PC-3 (cell line): ENCODE results near the gene MRM2. TPM values are rescaled to one million over a fixed set of nuclear protein-coding genes. Genes with fewer than 3 reads are reported as not detected.
A peak's percentile ranks its signal among the peaks of the same experiment; 100 is the strongest.

ENCODE experiments used
- ATAC-seq: fragments of 200-7000 bp; cut with Tn5 transposase; 2 replicates; pipeline ENCODE4 v1.9.1; 2020; ENCODE audit warnings: mild to moderate bottlenecking, moderate library complexity
- BruUV-seq: library from RNA; stranded (reverse); fragments of 400-500 nt; replicated peaks from 2 replicates; lab custom pipeline; 2021; lab: Mats Ljungman, UMichigan
- CTCF ChIA-PET: fragments of 300-600 bp; sonication (Branson Sonifier 250); formaldehyde crosslinking; loops from one replicate; lab custom pipeline; 2022; ENCODE audit warnings: antibody characterized with exemption; lab: Charles Lee
- POLR2A ChIA-PET: fragments of 300-600 bp; sonication (Branson Sonifier 250); formaldehyde crosslinking; loops from one replicate; lab custom pipeline; 2022; ENCODE audit warnings: antibody characterized with exemption; ENCODE audit not compliant: unreplicated experiment; lab: Charles Lee
- DNase-seq: peaks from one replicate; pipeline ENCODE4 v3.0.0-alpha.2; 2015
- H2AFZ ChIP-seq: fragments of 300-600 bp; sonication (generic); 2 replicates; pipeline ENCODE4 v1.6.0; 2016; ENCODE audit warnings: antibody characterized with exemption, low read length
- H3F3A ChIP-seq: fragments of 300-600 bp; sonication (generic); one replicate; pipeline ENCODE4 v1.6.0; 2017; ENCODE audit warnings: antibody characterized with exemption, low read length, control low read depth, mild to moderate bottlenecking; ENCODE audit not compliant: unreplicated experiment
- H3K27ac ChIP-seq: fragments of 300-600 bp; sonication (generic); 2 replicates; pipeline ENCODE4 v1.5.1; 2016; ENCODE audit warnings: mild to moderate bottlenecking, low read length
- H3K27me3 ChIP-seq: fragments of 300-600 bp; sonication (generic); 2 replicates; pipeline ENCODE4 v1.6.1; 2016; ENCODE audit warnings: low read length, mixed read lengths
- H3K36me3 ChIP-seq: fragments of 300-600 bp; sonication (generic); 2 replicates; pipeline ENCODE4 v1.6.1; 2016; ENCODE audit warnings: low read depth, mixed run types, low read length, mixed read lengths
- H3K4me1 ChIP-seq: fragments of 300-600 bp; sonication (generic); 2 replicates; pipeline ENCODE4 v1.5.1; 2016; ENCODE audit warnings: low read length; ENCODE audit not compliant: insufficient read depth
- H3K4me2 ChIP-seq: fragments of 300-600 bp; sonication (generic); 2 replicates; pipeline ENCODE4 v1.6.0; 2016; ENCODE audit warnings: low read length
- H3K4me3 ChIP-seq: fragments of 300-600 bp; sonication (generic); 2 replicates; pipeline ENCODE4 v1.5.1; 2016; ENCODE audit warnings: mild to moderate bottlenecking, low read length, mixed read lengths
- H3K79me2 ChIP-seq: fragments of 300-600 bp; sonication (generic); 2 replicates; pipeline ENCODE4 v1.6.1; 2017; ENCODE audit warnings: low read length, mixed read lengths
- H3K9ac ChIP-seq: fragments of 300-600 bp; sonication (generic); 2 replicates; pipeline ENCODE4 v1.6.0; 2016; ENCODE audit warnings: mild to moderate bottlenecking, low read length
- H3K9me2 ChIP-seq: fragments of 300-600 bp; sonication (generic); replicated peaks from 2 replicates; pipeline ENCODE4 v1.6.1; 2016; ENCODE audit warnings: mixed run types, low read length, mixed read lengths
- H3K9me3 ChIP-seq: fragments of 300-600 bp; sonication (generic); 2 replicates; pipeline ENCODE4 v1.6.1; 2016; ENCODE audit warnings: low read length, mixed read lengths
- H4K20me1 ChIP-seq: fragments of 300-600 bp; sonication (generic); 2 replicates; pipeline ENCODE4 v1.6.1; 2016; ENCODE audit warnings: low read length, mixed read lengths
- CTCF ChIP-seq: fragments of 300-600 bp; sonication (generic); conservative IDR thresholded peaks from 2 replicates; pipeline ENCODE4 v1.5.1; 2017; ENCODE audit warnings: antibody characterized with exemption, low read depth, mild to moderate bottlenecking, low read length
- EZH2 ChIP-seq: fragments of 300-600 bp; sonication (generic); IDR thresholded peaks from one replicate; pipeline ENCODE4 v1.6.1; 2017; ENCODE audit warnings: antibody characterized with exemption, mild to moderate bottlenecking, low read length; ENCODE audit not compliant: unreplicated experiment
- EZH2phosphoT487 ChIP-seq: fragments of 300-600 bp; sonication (generic); IDR thresholded peaks from 2 replicates; pipeline ENCODE4 v1.6.1; 2018; ENCODE audit warnings: mild to moderate bottlenecking, antibody characterized with exemption, low read length, borderline replicate concordance
- intact Hi-C: fragments of 100-400 bp; cut with micrococcal nuclease; formaldehyde crosslinking; loops from 2 replicates; pipeline ENCODE4 v1.9.0; 2023
- total RNA-seq: library from RNA; depleted of rRNA; stranded (reverse); fragments of >200 nt; gene quantifications from 2 replicates; pipeline ENCODE4 v1.2.3, GENCODE V29; 2014

MRM2 gene
- total RNA-seq, 1 experiment from 2014 or later = 42.6 TPM

- no peaks in the 10 kb centered on the region for H3K27me3 ChIP-seq
- H3K79me2 ChIP-seq = no peaks in the 10 kb centered on the region
- peaks cover 29% of the 10 kb centered on the region for H3K36me3 ChIP-seq
- H3K4me3 ChIP-seq = no peak overlapping the region
- CTCF ChIA-PET = no interaction called here
- POLR2A ChIA-PET = no interaction called here
- no peak overlapping the region for H3K9ac ChIP-seq
- H3K9me3 ChIP-seq = no peaks in the 10 kb centered on the region
- no peaks in the 10 kb centered on the region for H3K4me1 ChIP-seq
- no peaks in the 10 kb centered on the region for H3K9me2 ChIP-seq
- DNase-seq (no peak), ATAC-seq (peak; percentile 52)
- intact Hi-C loops = no loop called here
- H4K20me1 ChIP-seq = no peaks in the 10 kb centered on the region
- no peak overlapping the region for H2AFZ ChIP-seq
- H3F3A ChIP-seq = no peaks in the 10 kb centered on the region
- no peak overlapping the region for H3K4me2 ChIP-seq
- no peak overlapping the region for H3K27ac ChIP-seq
- BruUV-seq = no TSS peak
- TF ChIP-seq EZH2phosphoT487 (no peak), EZH2 (no peak), CTCF (no peak)
These were observed 27.4 kb downstream of the MRM2 start for GRCh38 chr7:2214636-2215035.

DNA sequence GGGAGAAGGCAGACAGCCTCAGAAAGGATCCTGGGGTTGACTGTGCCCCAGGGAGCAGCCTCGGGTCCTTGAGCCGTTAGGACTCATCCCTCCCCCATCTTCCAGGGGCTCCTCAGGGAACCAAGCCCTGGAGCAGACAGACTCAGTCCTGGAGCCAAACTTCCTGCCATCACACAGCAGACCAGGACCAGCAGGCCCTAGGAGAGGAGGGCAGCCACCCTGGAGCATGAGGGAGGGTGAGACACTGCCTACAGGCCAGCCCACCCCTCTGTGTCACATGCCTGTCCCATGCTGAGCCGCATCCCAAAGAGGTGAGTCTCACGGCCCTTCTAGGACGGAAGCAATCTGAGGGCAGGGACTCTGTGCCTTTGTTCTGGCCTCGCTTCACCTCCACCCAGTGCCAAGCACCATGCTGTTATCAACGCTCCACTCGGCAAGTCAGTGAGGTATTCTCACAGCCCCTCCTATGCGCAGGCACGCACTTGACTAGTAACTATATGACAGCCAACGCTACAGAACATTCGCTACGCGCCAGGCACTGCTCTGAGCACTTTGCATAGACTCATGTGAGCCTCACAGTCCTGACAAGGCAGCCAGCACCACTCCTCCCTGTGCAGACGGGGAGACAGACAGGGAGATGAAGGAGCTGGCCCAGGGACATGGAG is 28.3 kb downstream of the MRM2 start:
- Histone ChIP-seq H3K27me3 (no peaks in the 10 kb centered on the region), H3K79me2 (no peaks in the 10 kb centered on the region), H3K9me2 (no peaks in the 10 kb centered on the region), H3K4me1 (no peaks in the 10 kb centered on the region), H3K9ac (no peak overlapping the region), H3K9me3 (no peaks in the 10 kb centered on the region), H3K4me3 (no peak overlapping the region), H2AFZ (no peak overlapping the region), H4K20me1 (no peaks in the 10 kb centered on the region), H3K27ac (no peak overlapping the region), H3K36me3 (peaks cover 29% of the 10 kb centered on the region), H3K4me2 (no peak overlapping the region), H3F3A (no peaks in the 10 kb centered on the region)
- ChIA-PET POLR2A (no interaction called here), CTCF (no interaction called here)
- intact Hi-C loops = no loop called here
- ATAC-seq (no peak), DNase-seq (no peak)
- BruUV-seq = no TSS peak
- TF ChIP-seq EZH2phosphoT487 (no peak), CTCF (no peak), EZH2 (no peak)

DNA sequence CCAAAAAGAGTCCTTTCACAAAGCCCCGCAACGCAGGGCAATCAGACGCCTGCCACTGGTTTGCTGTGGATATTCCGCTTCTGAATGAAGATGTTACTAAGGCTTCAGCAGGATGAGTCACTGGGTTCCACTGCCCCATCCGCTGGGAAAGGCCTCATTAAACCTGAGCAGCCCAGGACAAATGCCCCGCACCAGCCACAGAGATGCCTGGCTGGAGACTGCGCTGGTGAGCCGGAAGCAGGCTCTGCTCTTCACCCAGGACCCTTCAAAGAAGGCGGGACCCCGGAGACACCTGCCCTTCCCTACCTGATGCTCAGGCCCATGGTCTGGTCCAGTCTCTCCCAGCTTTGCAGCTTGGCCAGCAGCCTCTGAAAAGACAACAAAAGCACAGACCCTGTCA is 29.1 kb downstream of the MRM2 start:
- BruUV-seq = no TSS peak
- ChIA-PET CTCF (no interaction called here), POLR2A (no interaction called here)
- Histone ChIP-seq H3K79me2 (no peaks in the 10 kb centered on the region), H3K9me2 (no peaks in the 10 kb centered on the region), H3K9ac (no peak overlapping the region), H2AFZ (no peak overlapping the region), H3K4me2 (no peak overlapping the region), H3K36me3 (peaks cover 37% of the 10 kb centered on the region), H3F3A (no peaks in the 10 kb centered on the region), H3K4me1 (no peaks in the 10 kb centered on the region), H3K9me3 (no peaks in the 10 kb centered on the region), H3K27ac (no peak overlapping the region), H4K20me1 (no peaks in the 10 kb centered on the region), H3K4me3 (no peak overlapping the region), H3K27me3 (no peaks in the 10 kb centered on the region)
- intact Hi-C loops = no loop called here
- ATAC-seq (peak; percentile 79), DNase-seq (peak; percentile 22)
- no peak for TF ChIP-seq CTCF
- no peak for TF ChIP-seq EZH2phosphoT487
- no peak for TF ChIP-seq EZH2
